ENCODE results near the gene S100A1.
"Not testable (repeated sequence)": the region's sequence is repeated elsewhere in the genome, so short reads cannot be mapped to it uniquely, and the experiment has no call there.

Gene S100A1

DNA sequence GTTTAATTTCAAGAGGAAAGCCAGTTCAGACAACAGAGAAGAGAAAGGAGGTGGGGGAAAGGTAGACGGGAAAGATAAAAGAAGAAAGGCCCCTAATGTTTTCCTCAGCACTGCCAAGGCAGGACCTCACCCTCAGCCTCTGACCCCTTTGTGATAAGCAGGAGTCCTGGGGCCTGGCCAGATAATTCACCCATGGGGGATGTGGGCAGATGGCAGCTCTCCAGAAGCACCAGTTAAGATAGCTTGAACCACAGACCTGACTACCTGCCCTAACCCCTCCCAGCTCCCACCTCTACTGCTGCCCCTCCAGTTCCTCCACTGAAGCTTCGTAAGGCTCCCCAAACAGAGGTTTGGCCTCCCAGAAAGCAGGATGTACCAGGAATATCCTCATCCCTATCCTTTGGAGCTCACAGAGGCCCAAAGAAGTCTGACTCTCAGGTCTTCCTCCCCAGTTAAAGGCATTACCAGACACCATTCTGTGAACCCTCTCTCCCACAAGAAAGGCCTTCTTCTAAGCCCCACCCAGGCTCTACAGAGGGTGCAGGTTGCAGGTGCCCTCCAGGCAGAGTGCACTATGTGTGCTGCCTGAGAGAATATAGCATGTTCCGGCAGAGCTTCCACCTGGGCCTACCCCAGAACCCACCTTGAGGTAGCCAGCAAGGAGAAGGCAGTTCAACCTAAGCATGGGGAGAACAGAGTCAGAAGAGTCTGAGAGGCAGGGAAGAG lies 21.1 kb downstream of the S100A1 start:
- intact Hi-C loops (cut with DNase I) = no loop called here
- DNase-seq = no peak

DNA sequence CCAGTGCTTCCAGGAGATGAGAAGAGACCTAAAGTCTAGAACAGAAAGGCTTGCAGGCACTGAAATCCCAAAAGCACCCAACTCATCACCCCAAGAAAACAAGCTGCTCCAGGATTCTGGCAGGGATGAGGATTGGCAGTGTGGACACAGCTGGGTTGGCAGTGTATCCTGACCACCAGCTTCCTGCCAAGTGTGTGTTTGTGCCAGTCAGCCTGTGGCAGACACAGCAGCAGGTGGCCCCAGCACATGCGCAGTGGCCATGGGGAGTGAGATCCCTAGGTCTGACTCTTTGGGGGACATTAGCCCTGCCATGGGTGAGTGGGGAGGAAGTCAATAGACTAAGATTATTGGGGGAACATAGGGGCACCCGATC lies 21.6 kb downstream of the S100A1 start:
- intact Hi-C loops (cut with DNase I) = loop anchor here (10.0 kb wide), 1 partner anchor 135 kb away; no protein-coding TSS in a partner anchor
- DNase-seq = peak; percentile 67 to 97 (median 80)

DNA sequence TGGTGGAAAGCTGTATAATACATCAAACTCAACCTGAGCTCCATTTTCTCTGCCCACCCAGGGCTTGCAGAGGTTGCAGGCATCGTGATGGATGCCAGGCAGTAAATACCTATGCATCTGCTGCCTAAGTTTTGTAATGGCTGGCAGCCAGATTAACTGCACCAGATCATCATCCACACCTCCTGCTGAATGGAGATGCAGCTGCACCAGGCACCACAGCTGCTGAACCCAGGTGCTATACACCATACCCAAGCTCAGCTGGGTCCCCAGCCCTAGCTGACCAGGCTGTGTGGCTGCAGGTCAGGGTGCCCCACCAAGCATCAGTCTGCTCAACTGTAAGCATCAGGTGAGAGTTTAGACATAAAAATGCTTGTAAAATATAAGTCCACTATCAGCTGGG lies 23.5 kb downstream of the S100A1 start:
- intact Hi-C loops (cut with DNase I) = loop anchor here (10.0 kb wide), 1 partner anchor 137 kb away; no protein-coding TSS in a partner anchor
- no peak for DNase-seq

DNA sequence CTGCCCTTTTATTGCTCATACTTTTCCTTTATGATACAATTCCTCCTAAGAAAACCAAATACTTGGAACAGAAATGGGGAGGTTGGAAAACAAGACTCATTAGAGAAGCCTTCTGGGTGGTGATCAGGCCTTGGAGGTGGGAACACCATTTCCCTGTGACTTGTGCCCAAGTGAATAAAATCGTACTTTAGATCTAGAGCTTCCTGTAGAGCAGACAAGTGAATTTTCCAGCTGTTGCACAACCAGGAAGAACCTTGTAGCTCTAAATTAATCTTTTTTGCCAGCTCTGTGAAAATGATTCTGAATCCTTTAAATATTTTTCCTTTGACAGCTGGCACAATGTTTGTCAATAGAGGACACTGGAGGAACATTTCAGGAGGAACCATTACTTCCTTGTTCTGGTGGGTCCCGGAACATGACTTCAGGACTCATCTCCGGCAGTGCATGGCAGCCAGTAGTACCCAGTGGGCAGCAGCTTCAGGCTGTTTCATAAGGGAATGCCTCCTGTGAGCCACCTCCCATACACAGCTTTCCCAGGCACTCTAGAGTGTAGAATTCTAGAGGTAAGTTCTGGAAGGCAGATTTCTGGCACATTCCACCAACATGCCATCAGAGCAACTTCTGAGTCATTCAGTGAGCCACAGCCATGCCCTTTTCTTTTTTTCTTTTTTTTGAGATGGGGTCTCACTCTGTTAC lies 24.7 kb downstream of the S100A1 start:
- intact Hi-C loops (cut with DNase I) = loop anchor here (10.0 kb wide), 1 partner anchor 138 kb away; no protein-coding TSS in a partner anchor
- DNase-seq = no peak

DNA sequence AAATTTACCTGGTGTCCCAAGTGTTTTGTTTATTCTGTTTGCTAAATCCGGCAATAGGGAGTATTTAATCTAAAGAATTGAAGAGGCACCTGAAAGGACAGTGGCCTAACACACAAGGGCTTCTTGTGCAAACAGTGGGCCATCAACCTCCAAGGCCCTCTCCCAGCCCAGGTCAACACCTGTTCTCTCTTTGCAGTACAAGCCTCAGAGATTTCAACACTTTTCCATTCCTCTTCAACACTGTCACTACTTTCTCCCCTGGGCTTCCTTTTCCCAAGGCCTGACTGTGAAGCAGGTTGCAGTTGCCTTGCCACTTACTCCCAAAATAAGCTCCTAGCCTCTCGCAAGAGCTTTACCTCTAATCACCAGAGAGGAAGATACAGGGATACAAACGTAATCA lies 27.1 kb downstream of the S100A1 start:
- no peak for DNase-seq
- intact Hi-C loops (cut with DNase I) = loop anchor here (10.0 kb wide), 1 partner anchor 141 kb away; no protein-coding TSS in a partner anchor

DNA sequence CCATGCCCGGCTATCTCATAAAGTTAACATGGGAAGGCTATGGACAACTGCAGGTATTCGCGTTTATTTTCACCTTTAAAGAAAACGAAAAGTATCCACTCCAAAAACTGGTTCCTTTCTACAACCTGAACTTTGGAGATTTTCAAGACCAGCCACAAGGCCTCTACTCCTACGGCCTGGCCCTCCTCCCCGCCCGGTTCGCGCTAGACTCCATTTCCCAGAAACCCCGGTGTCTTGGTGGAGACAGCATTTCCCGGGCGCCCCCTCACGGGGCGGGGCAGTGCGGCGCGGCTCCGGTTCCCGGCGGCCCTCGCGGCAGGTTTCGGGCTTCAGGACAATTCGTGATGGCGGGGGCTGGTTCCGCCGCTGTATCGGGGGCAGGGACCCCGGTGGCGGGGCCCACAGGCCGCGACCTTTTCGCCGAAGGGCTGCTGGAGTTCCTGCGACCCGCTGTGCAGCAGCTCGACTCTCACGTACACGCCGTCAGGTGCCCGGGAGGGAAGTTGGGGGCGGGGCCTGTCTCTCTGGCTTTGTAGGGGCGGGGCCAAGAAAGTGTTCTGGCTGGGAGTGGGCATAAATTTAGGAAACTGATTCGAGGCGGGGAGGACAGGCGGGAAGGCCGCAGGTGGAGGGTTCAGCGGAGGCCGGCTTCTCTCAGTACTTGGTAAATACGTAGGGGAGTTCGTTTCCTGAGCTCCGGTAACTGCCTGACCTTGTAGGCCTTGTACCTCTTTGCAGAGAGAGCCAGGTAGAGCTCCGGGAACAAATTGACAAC lies 30.4 kb downstream of the S100A1 start, which contains the start of gene SNAPIN:
Gene SNAPIN (plus strand): TSS at position 304 of the 775 bp plus-strand sequence. CDS start 41 bp downstream, at position 345.
- intact Hi-C loops (cut with DNase I) = loop anchor here (2.0 to 10.0 kb wide), 2 partner anchors 86 to 144 kb away; no protein-coding TSS in a partner anchor
- peak; percentile 84 to 99 (median 90) for DNase-seq

DNA sequence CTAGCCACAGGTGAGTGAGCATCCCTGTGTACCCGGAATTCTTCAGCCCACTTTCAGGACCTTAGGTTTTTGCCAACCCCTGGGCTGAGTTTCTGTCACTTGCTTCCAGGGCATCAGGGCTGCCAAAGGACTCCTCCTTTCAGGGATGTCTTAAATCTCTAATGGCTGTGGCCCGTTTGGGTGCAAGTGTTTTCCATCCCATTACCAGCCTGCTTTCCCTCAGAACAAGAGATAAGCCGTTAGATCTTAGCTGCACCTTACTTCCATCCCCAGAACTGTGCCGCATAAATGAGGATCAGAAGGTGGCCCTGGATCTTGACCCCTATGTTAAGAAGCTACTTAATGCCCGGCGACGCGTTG lies 30.9 kb downstream of the S100A1 start:
- no peak for DNase-seq

DNA sequence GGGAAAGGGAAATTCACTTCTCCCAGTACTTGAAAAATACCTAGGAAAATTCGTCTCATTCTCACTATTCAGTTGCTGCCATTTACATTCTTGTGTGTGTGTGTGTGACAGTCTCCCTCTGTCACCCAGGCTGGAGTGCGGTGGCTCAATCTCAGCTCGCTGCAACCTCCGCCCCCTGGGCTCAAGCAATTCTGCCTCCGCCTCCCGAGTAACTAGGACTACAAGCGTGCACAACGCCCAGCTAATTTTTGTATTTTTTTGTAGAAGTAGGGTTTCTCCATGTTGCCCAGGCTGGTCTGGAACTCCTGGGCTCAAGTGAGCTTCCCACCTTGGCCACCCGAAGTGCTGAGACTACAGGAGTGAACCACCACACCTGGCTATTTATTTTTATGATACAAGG lies 31.4 kb downstream of the S100A1 start:
- no peak for DNase-seq
- intact Hi-C loops (cut with DNase I) = loop anchor here (2.0 to 10.0 kb wide), 2 partner anchors 87 to 145 kb away; no protein-coding TSS in a partner anchor

More for the DNA sequence above, 30.9 kb downstream of the S100A1 start:
- intact Hi-C loops (cut with DNase I) = loop anchor here (2.0 to 10.0 kb wide), 2 partner anchors 86 to 144 kb away; no protein-coding TSS in a partner anchor

DNA sequence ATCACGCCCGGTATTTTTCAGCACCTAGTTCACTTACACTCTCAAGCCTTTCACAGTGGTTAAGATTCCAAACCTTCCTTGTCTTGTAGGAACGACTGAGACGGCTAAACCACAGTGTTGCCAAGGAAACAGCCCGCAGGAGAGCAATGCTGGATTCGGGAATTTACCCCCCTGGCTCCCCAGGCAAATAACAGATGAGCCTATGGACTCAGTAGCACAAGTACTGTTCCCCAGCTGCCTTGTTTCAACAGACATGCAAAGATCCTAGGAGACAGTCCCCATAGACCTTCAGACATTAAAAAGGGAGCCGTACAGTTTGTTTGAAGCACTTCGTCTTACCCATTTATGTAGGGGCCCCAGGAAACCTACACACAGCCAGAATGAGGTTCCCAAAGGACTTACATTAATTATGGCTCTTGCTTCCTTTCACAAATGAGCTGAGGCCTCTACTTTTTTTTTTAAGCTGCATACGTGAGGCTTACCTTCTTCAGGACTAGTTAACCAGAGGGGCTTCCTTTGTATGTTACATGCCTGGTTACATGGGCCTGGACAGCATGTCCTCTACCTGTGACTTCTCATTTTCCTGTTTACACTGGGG lies 33.0 kb downstream of the S100A1 start:
- no peak for DNase-seq
- intact Hi-C loops (cut with DNase I) = no loop called here

DNA sequence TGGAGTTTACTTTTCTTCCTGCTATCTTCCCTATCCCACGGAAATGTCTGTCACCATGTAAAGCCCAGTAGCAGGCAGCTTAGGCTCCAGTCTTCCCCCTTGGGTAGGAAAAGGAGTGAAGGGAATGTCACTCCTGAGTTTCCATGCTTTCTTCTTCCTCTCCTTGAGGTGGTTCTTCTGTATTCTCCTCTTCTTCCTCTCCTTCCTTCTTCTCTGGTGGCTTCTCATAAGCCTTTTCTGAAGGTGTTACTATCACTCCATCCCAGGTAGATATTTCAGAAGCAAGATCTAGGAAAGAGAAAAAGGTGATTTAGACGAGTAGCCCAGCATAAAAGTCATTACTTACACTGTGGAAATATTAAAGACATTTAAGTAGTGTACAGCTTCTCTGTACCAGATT lies 34.0 kb downstream of the S100A1 start:
- intact Hi-C loops (cut with DNase I) = no loop called here
- DNase-seq = no peak

DNA sequence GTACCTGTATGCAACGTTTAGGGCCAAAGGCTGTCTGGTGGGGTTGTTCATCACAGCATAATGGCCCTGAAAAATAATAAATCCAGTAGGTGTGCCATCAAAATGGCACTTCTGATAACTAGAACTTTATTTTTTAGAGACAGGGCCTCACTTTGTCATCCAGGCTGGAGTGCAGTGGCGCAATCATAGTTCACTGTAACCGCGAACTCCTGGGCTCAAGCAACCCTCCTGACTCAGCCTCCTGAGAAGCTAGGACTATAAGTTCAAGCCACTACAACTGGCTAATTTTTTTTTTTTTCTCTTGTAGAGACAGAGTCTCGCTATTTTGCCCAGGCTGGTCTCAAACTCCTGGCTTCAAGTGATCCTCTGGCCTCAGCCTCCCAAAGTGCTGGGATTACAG lies 35.0 kb downstream of the S100A1 start:
- intact Hi-C loops (cut with DNase I) = no loop called here

DNA sequence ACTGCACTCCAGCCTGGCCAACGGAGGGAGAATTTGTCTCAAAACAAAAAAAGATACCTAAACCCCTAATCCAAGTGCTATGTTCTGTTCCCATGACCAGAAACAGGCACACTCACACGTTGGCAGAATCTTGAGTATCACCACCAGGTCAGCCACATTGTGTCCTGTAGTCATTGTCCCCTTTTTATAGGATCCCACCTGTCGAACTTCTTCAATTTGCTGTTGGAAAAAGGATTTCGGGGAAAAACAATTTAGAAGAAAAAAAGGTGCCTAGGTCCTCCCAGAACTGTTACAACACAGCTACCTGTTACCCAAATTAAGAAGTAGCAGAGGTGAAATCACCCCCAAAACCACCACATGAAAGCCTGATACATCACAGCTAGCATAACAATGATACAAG lies 39.2 kb downstream of the S100A1 start:
- intact Hi-C loops (cut with DNase I) = no loop called here
- DNase-seq = peak in 1 of 10 donors; percentile 9

More for the DNA sequence above, 35.0 kb downstream of the S100A1 start:
- peak in 2 of 10 donors; percentile 5 to 7 for DNase-seq

DNA sequence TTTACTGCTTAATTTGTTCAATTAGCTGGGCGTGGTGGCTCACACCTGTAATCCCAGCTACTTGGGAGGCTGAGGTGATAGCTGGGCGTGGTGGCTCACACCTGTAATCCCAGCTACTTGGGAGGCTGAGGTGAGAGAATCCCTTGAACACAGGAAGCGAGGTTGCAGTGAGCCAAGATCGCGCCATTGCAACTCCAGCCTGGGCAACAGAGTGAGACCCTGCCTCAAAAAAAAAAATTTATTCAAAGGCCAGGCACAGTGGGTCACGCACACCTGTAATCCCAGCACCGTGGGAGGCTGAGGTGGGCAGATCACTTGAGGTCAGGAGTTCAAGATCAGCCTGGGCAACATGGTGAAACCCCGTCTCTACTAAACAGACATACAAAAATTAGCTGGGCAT lies 40.4 kb downstream of the S100A1 start:
- peak in 2 of 10 donors; percentile 26 to 28 for DNase-seq
- intact Hi-C loops (cut with DNase I) = not testable (repeated sequence)

DNA sequence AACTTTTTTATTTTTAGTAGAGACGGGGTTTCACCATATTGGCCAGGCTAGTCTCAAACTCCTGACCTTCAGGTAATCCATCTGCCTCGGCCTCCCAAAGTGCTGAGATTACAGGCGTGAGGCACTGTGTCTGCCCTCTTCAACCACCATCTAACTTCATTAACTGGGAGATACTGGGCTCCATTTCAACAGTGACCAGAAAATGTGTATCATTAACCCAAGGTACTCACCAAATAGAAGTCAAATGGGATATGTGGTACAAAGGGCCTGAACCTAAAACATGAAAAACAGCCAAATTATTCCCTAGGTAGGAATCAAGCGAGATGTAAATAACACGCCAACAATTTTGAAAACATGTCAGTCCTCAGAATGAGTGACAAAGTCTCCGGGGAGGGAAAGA lies 41.4 kb downstream of the S100A1 start:
- intact Hi-C loops (cut with DNase I) = loop anchor here (2.0 to 10.0 kb wide), 2 partner anchors 97 to 105 kb away; partner anchors contain the start of gene SLC27A3
- DNase-seq = peak in 2 of 10 donors; percentile 7

DNA sequence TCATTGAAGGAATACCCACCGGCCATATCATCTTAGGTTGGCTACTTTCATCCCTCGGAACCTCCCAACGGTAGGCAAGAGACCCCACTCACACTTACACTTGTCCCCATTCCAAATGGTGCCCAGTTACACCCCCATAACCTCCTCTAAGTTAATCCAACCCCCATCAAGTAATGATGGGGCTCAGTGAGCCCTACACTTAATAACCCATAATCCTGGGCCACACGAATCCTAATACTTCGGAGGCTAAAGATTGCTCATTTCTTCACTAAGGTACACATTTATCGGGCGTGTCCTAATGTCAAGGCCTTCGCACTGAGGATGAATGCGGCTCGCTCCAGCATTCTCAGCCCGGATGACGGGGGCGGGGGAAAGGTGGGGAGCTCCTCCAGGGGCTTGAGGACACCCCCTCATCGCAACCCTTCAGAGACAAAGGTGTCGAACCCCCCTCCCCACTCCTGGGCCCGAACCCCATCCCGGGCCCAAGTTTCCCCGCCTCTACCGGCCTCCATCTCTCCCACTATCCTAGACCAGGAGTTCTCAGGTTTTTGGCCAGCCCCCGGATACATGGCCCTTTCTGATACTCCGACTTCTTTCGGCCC lies 42.1 kb downstream of the S100A1 start:
- intact Hi-C loops (cut with DNase I) = loop anchor here (2.0 to 10.0 kb wide), 2 partner anchors 98 to 104 kb away; partner anchors contain the start of gene SLC27A3
- DNase-seq = peak in 3 of 10 donors; percentile 17 to 74 (median 63)

DNA sequence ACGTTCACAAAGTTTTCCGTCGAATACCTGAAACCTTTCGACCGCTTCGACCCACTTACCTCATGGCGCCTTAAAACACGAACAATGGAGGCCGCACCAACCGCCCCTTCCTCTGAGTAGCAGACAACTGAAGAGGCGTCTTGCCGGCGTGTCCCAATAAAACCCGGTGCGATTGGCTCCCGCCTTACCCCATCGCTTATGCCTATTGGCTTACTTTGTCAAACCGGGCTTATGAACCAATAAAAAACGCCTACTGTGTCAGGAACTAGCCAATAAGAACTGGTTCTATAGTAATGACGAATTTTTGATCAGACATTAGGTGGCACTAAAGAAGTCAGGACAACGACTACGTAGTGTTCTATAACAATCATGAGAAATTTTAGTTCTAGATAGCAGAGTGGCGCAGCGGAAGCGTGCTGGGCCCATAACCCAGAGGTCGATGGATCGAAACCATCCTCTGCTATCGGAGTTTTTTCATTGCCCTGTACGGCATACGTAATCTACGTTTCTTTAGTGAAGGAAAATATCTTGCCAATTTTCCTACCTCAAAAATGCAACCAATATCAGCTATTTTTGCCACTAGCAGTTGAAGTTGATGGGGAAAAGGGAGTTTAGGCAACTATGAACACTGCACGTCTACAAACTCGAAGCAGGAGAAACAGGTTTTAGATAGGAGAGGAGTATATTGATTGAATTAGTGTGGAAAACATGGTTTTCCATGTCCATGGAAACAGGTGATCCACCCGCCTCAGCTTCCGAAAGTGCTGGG lies 42.8 kb downstream of the S100A1 start, which contains the start of gene ILF2:
Gene ILF2 (minus strand): TSS at position 135 of the 769 bp plus-strand sequence. CDS start 71 bp downstream, at position 64.
- DNase-seq = peak; percentile 88 to 99 (median 94)
- intact Hi-C loops (cut with DNase I) = loop anchor here (2.0 to 10.0 kb wide), 2 partner anchors 98 to 104 kb away; partner anchors contain the start of gene SLC27A3

DNA sequence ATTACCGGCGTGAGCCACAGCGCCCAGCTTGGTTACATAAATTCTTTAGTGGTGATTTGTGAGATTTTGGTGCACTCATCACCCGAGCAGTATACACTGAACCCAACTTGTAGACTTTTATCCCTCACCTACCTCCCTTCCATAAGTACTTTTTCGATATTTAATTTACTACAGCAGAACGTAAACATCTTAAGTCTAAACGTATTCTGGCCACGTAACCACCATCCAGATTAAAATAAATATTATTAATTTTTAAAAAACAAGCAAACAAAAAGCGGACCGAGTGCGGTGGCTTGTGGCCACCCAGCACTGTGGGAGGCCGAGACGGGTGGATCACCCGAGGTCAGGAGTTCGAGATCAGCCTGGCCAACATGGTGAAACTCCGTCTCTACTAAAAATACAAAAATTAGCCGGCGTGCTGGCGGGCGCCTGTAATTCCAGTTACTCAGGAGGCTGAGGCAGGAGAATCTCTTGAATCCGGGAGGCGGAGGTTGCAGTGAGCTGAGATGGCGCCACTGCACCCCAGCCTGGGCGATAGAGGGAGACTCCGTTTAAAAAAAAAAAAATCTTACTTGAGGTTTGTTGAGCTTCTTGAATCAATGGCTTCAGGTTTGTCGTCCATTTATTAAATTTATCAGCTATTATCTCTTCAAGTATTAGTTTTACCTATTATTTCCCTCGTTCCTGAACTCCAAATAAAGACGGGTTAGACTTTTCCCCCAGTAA lies 43.6 kb downstream of the S100A1 start:
- DNase-seq = peak in 5 of 10 donors; percentile 25 to 86 (median 40)
- intact Hi-C loops (cut with DNase I) = loop anchor here (2.0 to 10.0 kb wide), 2 partner anchors 99 to 103 kb away; partner anchors contain the start of gene SLC27A3

DNA sequence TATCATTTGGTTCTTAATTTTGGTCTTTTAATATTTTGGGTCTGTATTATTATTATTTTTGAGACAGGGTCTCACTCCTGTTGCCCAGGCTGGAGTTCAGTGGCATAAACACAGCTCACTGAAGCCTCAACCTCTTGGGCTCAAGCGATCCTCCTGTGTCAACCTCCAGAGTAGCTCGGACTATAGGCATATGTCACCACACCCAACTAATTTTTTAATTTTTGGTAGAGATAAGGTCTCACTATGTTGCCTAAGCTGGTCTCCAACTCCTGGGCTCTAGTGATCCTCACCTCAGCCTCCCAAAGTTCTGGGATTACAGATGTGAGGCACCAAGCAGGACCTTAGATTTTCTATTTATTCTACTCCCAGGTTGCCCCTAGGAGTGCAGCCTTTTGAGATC lies 45.3 kb downstream of the S100A1 start:
- intact Hi-C loops (cut with DNase I) = loop anchor here (10.0 kb wide), 1 partner anchor 101 kb away; the partner anchor contains the start of gene SLC27A3

More for the DNA sequence above, 45.3 kb downstream of the S100A1 start:
- no peak for DNase-seq

All from posterior cingulate gyrus (tissue), 11 donors.